A549 (cell line): ENCODE measurements around the gene EPB41L5.

Experiments
- CBX8 ChIP-seq: fragments of 200-600 bp; sonication (generic); IDR thresholded peaks from 2 replicates; pipeline ENCODE4 v1.6.1; 2016
- CTCF ChIP-seq: fragments of >200 bp; sonication (Bioruptor Twin); formaldehyde crosslinking; IDR thresholded peaks from 3 replicates; pipeline ENCODE4 v1.5.1; 2016
- ELK1 ChIP-seq: fragments of 150-350 bp; IDR thresholded peaks from 2 replicates; pipeline ENCODE4 v1.6.1; 2014; ENCODE audit warnings: low read depth, mild to moderate bottlenecking, low read length
- EP300 ChIP-seq, 2 experiments: fragments of >200 bp; sonication (Bioruptor Twin); formaldehyde crosslinking; IDR thresholded peaks; 2 replicates in 1 of 2; 3 replicates in 1 of 2; pipeline ENCODE4 v1.6.1; 2016 to 2017
- KDM1A ChIP-seq: fragments of 200-600 bp; sonication (generic); IDR thresholded peaks from 2 replicates; pipeline ENCODE4 v1.6.1; 2016; ENCODE audit warnings: low read depth, mild to moderate bottlenecking
- PHF8 ChIP-seq: fragments of 200-600 bp; sonication (generic); IDR thresholded peaks from 2 replicates; pipeline ENCODE4 v1.6.1; 2016; ENCODE audit warnings: low read depth, mild to moderate bottlenecking, antibody characterized with exemption, moderate library complexity, borderline replicate concordance
- POLR2A ChIP-seq: IDR thresholded peaks from 2 replicates; pipeline ENCODE4 v1.6.1; 2012; ENCODE audit warnings: mild to moderate bottlenecking, low read length
- RAD21 ChIP-seq, 2 experiments: fragments of >200 bp in 1 of 2; sonication (Bioruptor Twin) in 1 of 2; formaldehyde crosslinking in 1 of 2; IDR thresholded peaks in 1 of 2; conservative IDR thresholded peaks in 1 of 2; 2 replicates in 1 of 2; 3 replicates in 1 of 2; pipeline ENCODE4 v1.6.1; 2012 to 2018; ENCODE audit warnings: inconsistent platforms in 1 of 2
- RCOR1 ChIP-seq: fragments of 150-350 bp; IDR thresholded peaks from 2 replicates; pipeline ENCODE4 v1.6.1; 2014; ENCODE audit warnings: antibody characterized with exemption, low read length, low read depth
- RNF2 ChIP-seq: fragments of 200-600 bp; sonication (generic); IDR thresholded peaks from 2 replicates; pipeline ENCODE4 v1.6.1; 2016; ENCODE audit warnings: low read depth, mild to moderate bottlenecking, antibody characterized with exemption, moderate library complexity, borderline replicate concordance
- SMC3 ChIP-seq: fragments of >200 bp; sonication (Bioruptor Twin); formaldehyde crosslinking; IDR thresholded peaks from 3 replicates; pipeline ENCODE4 v1.6.1; 2018; ENCODE audit warnings: inconsistent platforms

- no peak for TF ChIP-seq POLR2A
- TF ChIP-seq RAD21 (conservative IDR thresholded peaks at IDR 0.05 in 1 of 2, IDR thresholded peaks at IDR 0.05 in 1 of 2) = no peak
- no peak for TF ChIP-seq PHF8
- TF ChIP-seq CTCF = no peak
- TF ChIP-seq RCOR1 = no peak
- no peak for TF ChIP-seq ELK1
- no peak for TF ChIP-seq SMC3
- no peak for TF ChIP-seq RNF2
- TF ChIP-seq KDM1A = no peak
- no peak for TF ChIP-seq EP300 (IDR thresholded peaks at IDR 0.05)
- TF ChIP-seq CBX8 = no peak
Observed at GRCh38 chr2:120029672-120030640, 17.1 kb downstream of the EPB41L5 start.
